T1000 (cell line): ENCODE data around the gene CTRL.
"Not testable (repeated sequence)": the region's sequence is repeated elsewhere in the genome, so short reads cannot be mapped to it uniquely, and the experiment has no call there.

Source experiments
- DNase-seq: peaks from one replicate; lab custom pipeline; 2025; ENCODE audit warnings: mixed read lengths; lab: John Stamatoyannopoulos, UW

Gene CTRL

GRCh38 chr16:67931712-67932461 lies at the start of gene CTRL:
TSS of gene CTRL (minus strand) at chr16:67931862. CDS start at chr16:67931852, 10 bp downstream.
- DNase-seq, result no peak

- no peak for DNase-seq
Measured at GRCh38 chr16:67979955-67980678, 48.5 kb upstream of the CTRL start, which contains the start of gene DPEP3. TSS of gene DPEP3 (minus strand) at chr16:67980499. CDS start at chr16:67980380, 119 bp downstream.

- no peak for DNase-seq
Measured at GRCh38 chr16:67977469-67978227, 46.0 kb upstream of the CTRL start.

- no peak for DNase-seq
Measured at GRCh38 chr16:67977005-67977404, 45.3 kb upstream of the CTRL start.

GRCh38 chr16:67976205-67976604 lies 44.5 kb upstream of the CTRL start:
- no peak for DNase-seq

- no peak for DNase-seq
Measured at GRCh38 chr16:67975321-67976105, 43.9 kb upstream of the CTRL start.

- not testable (repeated sequence) for DNase-seq
Measured at GRCh38 chr16:67972285-67972684, 40.6 kb upstream of the CTRL start.

- no peak for DNase-seq
Measured at GRCh38 chr16:67971111-67971510, 39.4 kb upstream of the CTRL start.

- no peak for DNase-seq
Measured at GRCh38 chr16:67969254-67970039, 37.8 kb upstream of the CTRL start.

GRCh38 chr16:67968400-67969253 lies 37.0 kb upstream of the CTRL start, which contains the start of gene SLC12A4:
TSS of gene SLC12A4 (minus strand) at chr16:67968637. CDS start at chr16:67968553, 84 bp downstream.
- peak; percentile 35 for DNase-seq

- no peak for DNase-seq
Measured at GRCh38 chr16:67967958-67968399, 36.3 kb upstream of the CTRL start.

GRCh38 chr16:67967183-67967957 lies 35.7 kb upstream of the CTRL start:
- no peak for DNase-seq

GRCh38 chr16:67966549-67967182 lies 35.0 kb upstream of the CTRL start:
- DNase-seq, result no peak

GRCh38 chr16:67965668-67966548 lies 34.2 kb upstream of the CTRL start:
- no peak for DNase-seq

- no peak for DNase-seq
Measured at GRCh38 chr16:67964477-67965131, 32.9 kb upstream of the CTRL start.

GRCh38 chr16:67963662-67964321 lies 32.1 kb upstream of the CTRL start:
- no peak for DNase-seq
